IMR-90 (cell line): ENCODE data around the gene RAD51B. TPM values are rescaled to one million over a fixed set of nuclear protein-coding genes. Genes with fewer than 3 reads are reported as not detected.

Source experiments
- ATAC-seq: fragments of 200-7000 bp; cut with Tn5 transposase; 2 replicates; pipeline ENCODE4 v1.9.1; 2020; ENCODE audit warnings: low read depth, mild to moderate bottlenecking, moderate library complexity
- BruUV-seq: library from RNA; stranded (reverse); fragments of 400-500 nt; replicated peaks from 2 replicates; lab custom pipeline; 2021; lab: Mats Ljungman, UMichigan
- CTCF ChIA-PET: fragments of 300-600 bp; formaldehyde crosslinking; extraction: SDS; loops from one replicate; lab custom pipeline; 2021; ENCODE audit warnings: antibody characterized with exemption; lab: Yijun Ruan, JAX
- POLR2A ChIA-PET: fragments of 300-600 bp; sonication (Branson Sonifier 250); formaldehyde crosslinking; loops from one replicate; lab custom pipeline; 2022; ENCODE audit warnings: antibody characterized with exemption; ENCODE audit not compliant: unreplicated experiment; lab: Charles Lee
- DNase-seq: peaks from one replicate; pipeline ENCODE4 v3.0.0; 2013
- H2AFZ ChIP-seq: replicated peaks from 2 replicates; pipeline ENCODE3; 2013; ENCODE audit warnings: low read length, mild to moderate bottlenecking; ENCODE audit not compliant: poor library complexity
- H2AK5ac ChIP-seq: 2 replicates; pipeline ENCODE4 v1.6.1; 2013; ENCODE audit warnings: low read depth, low read length, inconsistent platforms
- H2AK9ac ChIP-seq: replicated peaks from 2 replicates; pipeline ENCODE3; 2013; ENCODE audit warnings: mild to moderate bottlenecking, low read depth, low read length, moderate library complexity; ENCODE audit not compliant: poor library complexity
- H2BK120ac ChIP-seq: 2 replicates; pipeline ENCODE4 v1.6.1; 2013; ENCODE audit warnings: low read depth, low read length, inconsistent platforms
- H2BK15ac ChIP-seq: 3 replicates; pipeline ENCODE4 v1.6.1; 2013; ENCODE audit warnings: low read depth, low read length, inconsistent platforms
- H2BK20ac ChIP-seq: 2 replicates; pipeline ENCODE4 v1.6.1; 2013; ENCODE audit warnings: low read depth, mild to moderate bottlenecking, inconsistent platforms, low read length, moderate library complexity
- H2BK5ac ChIP-seq: 2 replicates; pipeline ENCODE4 v1.6.1; 2013; ENCODE audit warnings: mild to moderate bottlenecking, low read depth, low read length, inconsistent platforms; ENCODE audit not compliant: poor library complexity, severe bottlenecking
- H3K14ac ChIP-seq: replicated peaks from 2 replicates; pipeline ENCODE4 v1.6.1; 2013; ENCODE audit warnings: low read depth, low read length, inconsistent platforms
- H3K18ac ChIP-seq: 2 replicates; pipeline ENCODE4 v1.6.1; 2013; ENCODE audit warnings: low read depth, low read length, control low read depth
- H3K23ac ChIP-seq: 2 replicates; pipeline ENCODE4 v1.6.1; 2013; ENCODE audit warnings: low read depth, low read length, inconsistent platforms
- H3K27ac ChIP-seq: 2 replicates; pipeline ENCODE4 v1.5.1; 2013; ENCODE audit warnings: mild to moderate bottlenecking, control low read depth, low read length; ENCODE audit not compliant: insufficient read depth
- H3K27me3 ChIP-seq: 2 replicates; pipeline ENCODE4 v1.6.1; 2013; ENCODE audit warnings: low read length; ENCODE audit not compliant: control insufficient read depth, insufficient read depth
- H3K36me3 ChIP-seq: 2 replicates; pipeline ENCODE4 v1.6.1; 2013; ENCODE audit warnings: low read length, mixed read lengths; ENCODE audit not compliant: control insufficient read depth, insufficient read depth
- H3K4ac ChIP-seq: 2 replicates; pipeline ENCODE4 v1.6.1; 2013; ENCODE audit warnings: low read depth, low read length, inconsistent platforms
- H3K4me1 ChIP-seq: 2 replicates; pipeline ENCODE4 v1.6.1; 2013; ENCODE audit warnings: low read length, mixed read lengths; ENCODE audit not compliant: control insufficient read depth, insufficient read depth
- H3K4me2 ChIP-seq: 2 replicates; pipeline ENCODE4 v1.6.1; 2013; ENCODE audit warnings: low read depth, mild to moderate bottlenecking, control low read depth, low read length, moderate library complexity
- H3K4me3 ChIP-seq: 2 replicates; pipeline ENCODE4 v1.5.1; 2013; ENCODE audit warnings: low read depth, mild to moderate bottlenecking, control low read depth, low read length, moderate library complexity; ENCODE audit not compliant: insufficient read depth
- H3K56ac ChIP-seq: 2 replicates; pipeline ENCODE4 v1.6.1; 2013; ENCODE audit warnings: low read length, inconsistent platforms; ENCODE audit not compliant: insufficient read depth; ENCODE audit errors: extremely low read depth
- H3K79me1 ChIP-seq, 2 experiments: 2 replicates each; pipeline ENCODE4 v1.6.1; 2013; ENCODE audit warnings: low read length in 2 of 2, inconsistent platforms in 1 of 2, low read depth in 1 of 2
- H3K9ac ChIP-seq: 2 replicates; pipeline ENCODE4 v1.6.1; 2013; ENCODE audit warnings: low read depth, low read length, control low read depth
- H3K9me1 ChIP-seq: 2 replicates; pipeline ENCODE4 v1.6.1; 2013; ENCODE audit warnings: low read length, inconsistent platforms; ENCODE audit not compliant: insufficient read depth
- H3K9me3 ChIP-seq: 2 replicates; pipeline ENCODE4 v1.6.1; 2013; ENCODE audit warnings: low read length; ENCODE audit not compliant: control insufficient read depth, insufficient read depth
- H4K20me1 ChIP-seq: 2 replicates; pipeline ENCODE4 v1.6.1; 2013; ENCODE audit warnings: low read length, inconsistent platforms; ENCODE audit not compliant: insufficient read depth
- H4K5ac ChIP-seq: 2 replicates; pipeline ENCODE4 v1.6.1; 2013; ENCODE audit warnings: mild to moderate bottlenecking, low read depth, low read length, control low read depth
- H4K8ac ChIP-seq, 2 experiments: 2 replicates each; pipeline ENCODE4 v1.6.1; 2013; ENCODE audit warnings: low read depth in 2 of 2, low read length in 2 of 2, control low read depth in 1 of 2, inconsistent platforms in 1 of 2
- H4K91ac ChIP-seq: 2 replicates; pipeline ENCODE4 v1.6.1; 2013; ENCODE audit warnings: low read depth, low read length, inconsistent platforms; ENCODE audit not compliant: insufficient read depth
- CEBPB ChIP-seq: IDR thresholded peaks from 2 replicates; pipeline ENCODE4 v1.6.1; 2012; ENCODE audit warnings: low read depth, low read length, improper control_type of control experiment
- CHD1 ChIP-seq: IDR thresholded peaks from 2 replicates; pipeline ENCODE4 v1.6.1; 2012; ENCODE audit warnings: low read depth, low read length, improper control_type of control experiment
- MAFK ChIP-seq: IDR thresholded peaks from 2 replicates; pipeline ENCODE4 v1.6.1; 2012; ENCODE audit warnings: low read depth, low read length, improper control_type of control experiment
- POLR2A ChIP-seq: IDR thresholded peaks from 2 replicates; pipeline ENCODE4 v1.6.1; 2012; ENCODE audit warnings: mild to moderate bottlenecking, low read depth, low read length
- SMC3 ChIP-seq: fragments of 150-350 bp; IDR thresholded peaks from 2 replicates; pipeline ENCODE4 v1.6.1; 2016; ENCODE audit warnings: low read depth, mild to moderate bottlenecking, antibody characterized with exemption, low read length, moderate library complexity
- dilution Hi-C: fragments of 300-500 bp; cut with HindIII; formaldehyde crosslinking; loops from one replicate; pipeline ENCODE4 v1.14.3; 2018; ENCODE audit warnings: low sequenced_read_pairs; ENCODE audit not compliant: unreplicated experiment
- in situ Hi-C: fragments of 300-500 bp; cut with MboI; formaldehyde crosslinking; loops from 3 replicates; pipeline ENCODE4 v1.14.3; 2019; ENCODE audit warnings: low sequenced_read_pairs, inconsistent platforms, mixed read lengths
- intact Hi-C: fragments of 100-400 bp; cut with micrococcal nuclease; formaldehyde crosslinking; loops from 2 replicates; pipeline ENCODE4 v1.10.0; 2022
- polyA plus RNA-seq, 3 experiments: library from polyadenylated mRNA; depleted of rRNA; stranded (reverse); fragments of >200 nt; gene quantifications; 2 replicates each; pipeline ENCODE4 v1.2.3, GENCODE V29; 2012; ENCODE audit warnings: low replicate concordance in 1 of 3
- total RNA-seq: library from RNA; depleted of rRNA; stranded (reverse); fragments of >200 nt; gene quantifications from 2 replicates; pipeline ENCODE4 v1.2.3, GENCODE V29; 2012

Gene RAD51B
- total and polyA plus RNA-seq, 2 of the 4 experiments (the other 2 are of a cell fraction) = 5.1 to 18.8 TPM

GRCh38 chr14:68147303-68147702 is 327.7 kb downstream of the RAD51B start:
- Histone ChIP-seq H3K18ac (0 out of 2 replicates have a peak overlapping the region, but pooled peaks have one; percentile 11), H2AK5ac (no peak overlapping the region), H4K91ac (no peak overlapping the region), H2BK15ac (no peak overlapping the region), H4K5ac (0 out of 2 replicates have a peak overlapping the region, but pooled peaks have one; percentile 3), H3K4me3 (no peak overlapping the region), H3K56ac (no peak overlapping the region), H2BK120ac (no peak overlapping the region), H3K14ac (no peak overlapping the region), H3K23ac (no peak overlapping the region), H3K27ac (peak overlapping the region; percentile 34; the same call in 1 of the 2 replicates), H4K20me1 (no peaks in the 10 kb centered on the region), H2AK9ac (no peak overlapping the region), H3K4me2 (peak overlapping the region; percentile 25; the same call in 1 of the 2 replicates), H3K79me1 (0 out of 4 replicates have a peak, but pooled peaks cover 0 to 7% of the 10 kb centered on the region in 2 experiments), H3K36me3 (no peaks in the 10 kb centered on the region), H2AFZ (no peak overlapping the region), H3K9me1 (peaks cover 7% of the 10 kb centered on the region; the same call in 1 of the 2 replicates), H3K9me3 (no peaks in the 10 kb centered on the region; the same call in 1 of the 2 replicates), H4K8ac (peak overlapping the region in 1 of 2 experiments; percentile 42; a peak in 1 of 4 replicates), H3K27me3 (no peaks in the 10 kb centered on the region), H3K4me1 (peaks cover 14% of the 10 kb centered on the region), H2BK20ac (no peak overlapping the region), H3K4ac (no peak overlapping the region), H2BK5ac (peak overlapping the region; percentile 82), H3K9ac (no peak overlapping the region)
- no peak for TF ChIP-seq CHD1
- TF ChIP-seq POLR2A = no peak
- no peak for TF ChIP-seq MAFK
- TF ChIP-seq CEBPB = no peak
- no peak for TF ChIP-seq SMC3
- no TSS peak for BruUV-seq
- ChIA-PET POLR2A (no interaction called here), CTCF (no interaction called here)
- DNase-seq = no peak
- intact Hi-C loops = loop anchor here (5.0 to 10.0 kb wide), 3 partner anchors 85 to 647 kb away; partner anchors contain the start of gene ZFP36L1
- dilution Hi-C loops = no loop called here
- peak; percentile 6; the same call in 1 of the 2 replicates for ATAC-seq
- in situ Hi-C loops = loop anchor here (5.0 kb wide), 1 partner anchor 85 kb away; no protein-coding TSS in a partner anchor
